A549 (cell line): ENCODE data around the gene SLC8A2.

Source experiments
- CEBPB ChIP-seq, 2 experiments: fragments of >200 bp in 1 of 2; sonication (Bioruptor Twin) in 1 of 2; formaldehyde crosslinking in 1 of 2; IDR thresholded peaks; 2 replicates each; pipeline ENCODE4 v1.6.1; 2012 to 2016
- CTCF ChIP-seq: fragments of >200 bp; sonication (Bioruptor Twin); formaldehyde crosslinking; IDR thresholded peaks from 3 replicates; pipeline ENCODE4 v1.5.1; 2016
- JUN ChIP-seq, 2 experiments: fragments of >200 bp; sonication (Bioruptor Twin); formaldehyde crosslinking; IDR thresholded peaks; 2 replicates in 1 of 2; 3 replicates in 1 of 2; pipeline ENCODE4 v1.6.1; 2016 to 2017
- MYC ChIP-seq: IDR thresholded peaks from 2 replicates; pipeline ENCODE4 v1.6.1; 2012; ENCODE audit warnings: mild to moderate bottlenecking, inconsistent platforms, low read length, improper control_type of control experiment, borderline replicate concordance
- NR3C1 ChIP-seq: fragments of >200 bp; sonication (Bioruptor Twin); formaldehyde crosslinking; IDR thresholded peaks from 3 replicates; pipeline ENCODE4 v1.6.1; 2017
- POLR2A ChIP-seq: IDR thresholded peaks from 2 replicates; pipeline ENCODE4 v1.6.1; 2012; ENCODE audit warnings: mild to moderate bottlenecking, low read length
- RAD21 ChIP-seq, 2 experiments: fragments of >200 bp in 1 of 2; sonication (Bioruptor Twin) in 1 of 2; formaldehyde crosslinking in 1 of 2; IDR thresholded peaks in 1 of 2; conservative IDR thresholded peaks in 1 of 2; 2 replicates in 1 of 2; 3 replicates in 1 of 2; pipeline ENCODE4 v1.6.1; 2012 to 2018; ENCODE audit warnings: inconsistent platforms in 1 of 2
- RCOR1 ChIP-seq: fragments of 150-350 bp; IDR thresholded peaks from 2 replicates; pipeline ENCODE4 v1.6.1; 2014; ENCODE audit warnings: antibody characterized with exemption, low read length, low read depth
- TP53 ChIP-seq: fragments of 250-450 bp; sonication (Bioruptor Pico); IDR thresholded peaks from 2 replicates; pipeline ENCODE4 v1.5.0; 2021; ENCODE audit warnings: mild to moderate bottlenecking, moderate library complexity

GRCh38 chr19:47435883-47436417, 35.7 kb downstream of the SLC8A2 start:
- TF ChIP-seq NR3C1 (no peak), CTCF (no peak), POLR2A (no peak), CEBPB (IDR thresholded peaks at IDR 0.05) (no peak), MYC (no peak), TP53 (CRISPR knock-in tag) (no peak), JUN (IDR thresholded peaks at IDR 0.05) (no peak), RAD21 (conservative IDR thresholded peaks at IDR 0.05 in 1 of 2, IDR thresholded peaks at IDR 0.05 in 1 of 2) (no peak), RCOR1 (no peak)
